Measurements from ENCODE around the gene WASHC4.

- TF ChIP-seq CTCF (IDR thresholded peaks at IDR 0.05; ENCODE audit: low read length) (no peak), EZH2 (IDR thresholded peaks at IDR 0.05; ENCODE audit: borderline replicate concordance, low read length) (no peak)
Measured at GRCh38 chr12:105171691-105172436, 64.3 kb downstream of the WASHC4 start.
